ENCODE results near the gene ASTN1.

The ASTN1 gene

GRCh38 chr1:176919386-176920378 lies 244.8 kb downstream of the ASTN1 start:
- DNase-seq, result no peak

- no peak for DNase-seq
Measured at GRCh38 chr1:176905648-176906047, 258.9 kb downstream of the ASTN1 start.

GRCh38 chr1:176904057-176904751 lies 260.3 kb downstream of the ASTN1 start:
- no peak for DNase-seq

GRCh38 chr1:176903474-176903873 lies 261.0 kb downstream of the ASTN1 start:
- DNase-seq, result no peak

GRCh38 chr1:176899321-176899720 lies 265.2 kb downstream of the ASTN1 start:
- no peak for DNase-seq

- DNase-seq, result peak in 1 of 2 experiments; percentile 10
Measured at GRCh38 chr1:176897350-176898236, 266.9 kb downstream of the ASTN1 start.

- no peak for DNase-seq
Measured at GRCh38 chr1:176896216-176896615, 268.3 kb downstream of the ASTN1 start.

GRCh38 chr1:176894450-176894849 lies 270.1 kb downstream of the ASTN1 start:
- no peak for DNase-seq

GRCh38 chr1:176893625-176894352 lies 270.7 kb downstream of the ASTN1 start:
- no peak for DNase-seq

GRCh38 chr1:176888471-176889032 lies 276.0 kb downstream of the ASTN1 start:
- DNase-seq, result no peak

- DNase-seq, result no peak
Measured at GRCh38 chr1:176885751-176886150, 278.8 kb downstream of the ASTN1 start.

- DNase-seq, result no peak
Measured at GRCh38 chr1:176885341-176885740, 279.2 kb downstream of the ASTN1 start.

- DNase-seq, result no peak
Measured at GRCh38 chr1:176884911-176885310, 279.6 kb downstream of the ASTN1 start.

- no peak for DNase-seq
Measured at GRCh38 chr1:176884286-176884685, 280.2 kb downstream of the ASTN1 start.

GRCh38 chr1:176880955-176881595 lies 283.4 kb downstream of the ASTN1 start:
- DNase-seq, result peak in 1 of 2 experiments; percentile 39

- no peak for DNase-seq
Measured at GRCh38 chr1:176879784-176880620, 284.5 kb downstream of the ASTN1 start.

- DNase-seq, result no peak
Measured at GRCh38 chr1:176878750-176879536, 285.6 kb downstream of the ASTN1 start.

GRCh38 chr1:176877557-176877956 lies 287.0 kb downstream of the ASTN1 start:
- DNase-seq, result no peak

- DNase-seq, result no peak
Measured at GRCh38 chr1:176876966-176877515, 287.5 kb downstream of the ASTN1 start.

All from cerebellar nuclear complex (tissue), 1 donor.